NCI-H345 (cell line): ENCODE results near the gene COL21A1.

ENCODE experiments used
- DNase-seq: peaks from one replicate; lab custom pipeline; 2025; lab: John Stamatoyannopoulos, UW

COL21A1 gene

GRCh38 chr6:56188429-56188828, 59.0 kb downstream of the COL21A1 start:
- no peak for DNase-seq

DNA sequence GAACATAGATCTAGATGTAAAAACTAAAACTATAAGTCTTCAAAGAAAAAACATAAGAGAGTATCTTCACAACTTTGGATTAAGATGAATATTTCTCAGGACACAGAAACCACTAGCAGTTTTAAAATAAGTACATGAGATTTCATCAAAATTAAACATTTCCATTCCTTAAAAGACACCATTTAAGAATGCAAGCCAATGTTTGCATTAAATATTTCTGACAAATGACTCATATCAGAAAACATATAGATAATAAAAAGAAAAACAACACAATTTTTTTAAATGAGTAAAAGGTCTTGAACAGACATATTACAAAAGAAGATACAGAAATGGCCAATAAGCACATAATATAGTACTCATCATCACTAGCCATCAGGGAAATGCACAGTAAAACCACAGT, 59.7 kb downstream of the COL21A1 start:
- DNase-seq: no peak

- DNase-seq: no peak
Measured at GRCh38 chr6:56176741-56177140, 70.6 kb downstream of the COL21A1 start.

GRCh38 chr6:56173228-56173627, 74.2 kb downstream of the COL21A1 start:
- no peak for DNase-seq

DNA sequence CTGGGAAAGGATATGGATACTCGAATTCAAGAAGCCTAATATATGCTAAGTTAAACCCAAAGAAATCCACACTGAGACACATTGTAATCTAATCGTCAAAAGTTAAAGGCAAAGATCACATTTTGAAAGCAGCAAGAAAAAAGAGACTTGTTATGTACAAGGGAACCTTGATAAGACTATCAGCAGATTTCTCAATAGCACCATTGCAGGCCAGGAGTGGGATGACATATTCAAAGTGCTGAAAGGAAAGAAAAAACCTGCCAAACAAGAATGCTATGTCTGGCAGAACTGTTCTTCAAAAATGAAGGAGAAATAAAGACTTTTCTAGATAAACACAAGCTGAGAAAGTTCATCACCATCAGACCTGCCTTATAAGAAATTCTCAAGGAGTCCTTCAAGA, 75.2 kb downstream of the COL21A1 start:
- no peak for DNase-seq

- DNase-seq: no peak
Measured at GRCh38 chr6:56169366-56169765, 78.0 kb downstream of the COL21A1 start.

- no peak for DNase-seq
Measured at GRCh38 chr6:56168596-56168995, 78.8 kb downstream of the COL21A1 start.

GRCh38 chr6:56162081-56162480, 85.3 kb downstream of the COL21A1 start:
- DNase-seq: no peak

DNA sequence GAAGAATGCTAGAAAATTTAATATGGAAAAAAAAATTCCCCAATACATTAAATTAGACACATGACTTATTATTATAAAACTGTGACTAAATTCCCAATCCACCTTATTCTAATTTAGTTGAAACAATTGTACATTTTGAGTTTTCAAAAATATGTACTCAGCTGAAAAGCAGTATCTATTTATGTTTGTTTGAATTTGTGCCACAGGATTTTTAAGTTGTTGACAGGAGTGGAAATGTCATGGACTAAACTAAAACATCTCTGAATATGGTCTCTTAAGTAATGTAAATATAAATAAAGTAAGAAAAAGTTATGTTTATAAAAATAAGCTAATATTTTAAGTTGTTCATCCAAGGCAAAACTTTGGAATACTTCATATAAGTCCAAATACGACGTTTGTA, 86.9 kb downstream of the COL21A1 start:
- no peak for DNase-seq

GRCh38 chr6:56158571-56158970, 88.8 kb downstream of the COL21A1 start:
- DNase-seq: no peak

DNA sequence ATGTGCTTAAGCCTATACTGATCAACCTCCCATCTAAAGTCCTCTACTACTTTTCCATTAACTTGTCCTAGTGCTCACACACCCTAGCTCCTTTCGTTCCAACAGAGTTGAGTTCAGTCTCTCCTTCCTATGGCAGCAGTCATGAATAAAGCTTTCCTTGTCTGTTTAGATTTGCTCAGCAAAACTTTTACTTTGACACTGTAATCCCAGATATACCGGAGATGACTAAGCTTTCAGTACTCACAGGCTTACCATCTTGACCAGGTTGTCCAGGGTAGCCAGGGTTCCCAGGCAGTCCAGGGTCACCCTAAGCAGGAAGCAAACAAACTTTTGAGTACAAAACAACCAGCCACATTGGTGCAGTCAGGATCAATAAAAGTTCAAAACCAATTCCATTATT, 90.7 kb downstream of the COL21A1 start:
- no peak for DNase-seq

- DNase-seq: no peak
Measured at GRCh38 chr6:56155634-56156141, 91.7 kb downstream of the COL21A1 start.

DNA sequence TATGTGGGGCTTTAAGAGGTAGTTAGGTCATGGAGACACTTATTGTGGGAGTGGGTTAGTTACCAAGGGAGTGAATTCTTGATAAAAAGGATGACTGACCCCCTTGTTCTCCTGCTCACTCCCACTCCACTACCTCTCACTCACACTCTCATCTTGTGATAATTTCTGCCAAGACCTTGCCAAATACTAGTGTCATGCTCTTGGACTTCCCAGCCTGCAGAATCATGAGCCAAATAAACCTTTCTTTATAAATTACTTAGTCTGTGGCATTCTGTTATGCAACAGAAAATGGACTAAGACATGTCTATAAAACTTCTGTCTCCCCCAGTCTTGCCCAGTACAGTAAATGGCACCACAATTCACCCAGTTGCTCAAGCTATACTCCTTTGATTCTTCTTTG, 93.3 kb downstream of the COL21A1 start:
- no peak for DNase-seq

DNA sequence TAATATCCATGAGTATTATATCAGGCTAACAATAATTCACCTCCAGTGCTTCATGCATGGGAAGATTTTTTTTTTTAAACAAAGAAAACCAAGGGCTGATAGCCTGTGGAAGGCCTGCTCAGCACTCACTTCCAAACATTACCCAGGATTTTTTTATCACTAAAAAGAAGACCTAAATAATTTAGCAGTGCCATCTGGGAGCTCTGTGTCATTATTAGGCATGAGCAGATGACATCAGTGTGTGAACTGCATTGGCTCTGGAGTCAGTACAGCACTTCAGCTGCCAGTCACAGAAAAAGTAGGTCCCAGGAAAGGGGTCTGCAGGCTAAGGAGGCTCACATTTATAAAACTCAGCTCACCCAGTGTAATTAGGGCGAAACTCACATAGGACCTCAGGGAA, 94.8 kb downstream of the COL21A1 start:
- DNase-seq: no peak

DNA sequence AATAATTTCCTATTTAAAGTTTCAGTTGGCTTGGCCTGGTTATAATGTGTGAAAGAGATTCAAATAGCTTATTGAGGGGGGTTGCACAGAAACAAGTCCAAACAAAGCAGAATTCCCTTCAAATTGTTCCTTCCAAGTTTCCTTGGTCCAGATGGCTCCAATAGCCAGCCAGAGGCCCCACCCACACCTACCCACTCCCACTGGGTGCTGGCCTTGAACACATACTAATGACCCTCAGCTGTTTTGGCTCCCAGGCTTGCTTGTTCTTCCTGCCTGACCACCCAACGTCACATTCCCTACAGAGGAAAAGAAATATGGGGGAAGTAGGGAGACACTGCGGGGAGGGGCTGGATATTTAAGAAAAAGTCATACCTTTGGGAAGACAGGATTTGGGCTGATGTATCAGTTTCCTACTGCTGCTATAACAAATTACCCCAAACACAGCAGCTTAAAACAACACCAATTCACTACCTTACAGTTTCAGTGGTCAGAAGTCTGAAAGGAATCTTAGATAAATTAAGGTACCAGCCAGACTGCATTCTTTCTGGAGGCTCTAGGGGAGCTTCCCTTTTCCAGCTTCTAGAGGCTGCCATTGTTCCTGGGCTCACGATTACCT, 95.7 kb downstream of the COL21A1 start:
- no peak for DNase-seq

DNA sequence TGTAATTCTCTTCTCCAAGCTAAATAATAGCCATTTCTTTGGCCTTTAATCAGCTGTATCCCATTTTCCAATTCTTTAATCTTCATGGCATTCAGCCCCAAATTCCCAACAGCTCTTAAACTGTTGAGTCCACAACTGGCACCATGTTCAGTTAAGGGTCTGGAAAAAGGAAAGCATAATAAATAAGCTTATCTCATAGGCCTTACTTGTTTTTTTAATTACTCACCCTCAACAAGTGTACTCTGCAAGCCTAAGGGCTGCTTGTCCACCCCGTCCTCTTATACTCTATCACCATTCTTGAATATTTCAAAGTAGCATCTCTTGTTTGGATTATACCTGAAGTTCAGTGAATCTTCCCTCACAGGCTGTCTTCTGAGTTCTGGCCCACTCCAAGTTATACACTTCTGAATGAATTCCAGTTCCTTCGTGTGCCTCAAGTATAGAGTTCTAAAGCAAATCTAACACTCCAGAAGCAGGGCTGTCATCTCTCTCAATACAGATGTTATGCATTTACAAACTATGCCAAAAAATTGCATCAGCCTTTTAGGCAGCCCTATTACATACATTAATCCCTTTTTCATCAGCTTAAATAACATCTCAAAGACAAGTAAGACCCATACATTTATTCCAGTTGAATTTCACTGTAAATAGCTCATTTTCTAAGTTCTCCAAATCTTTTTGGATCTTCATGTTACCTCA, 98.7 kb downstream of the COL21A1 start:
- DNase-seq: no peak

DNA sequence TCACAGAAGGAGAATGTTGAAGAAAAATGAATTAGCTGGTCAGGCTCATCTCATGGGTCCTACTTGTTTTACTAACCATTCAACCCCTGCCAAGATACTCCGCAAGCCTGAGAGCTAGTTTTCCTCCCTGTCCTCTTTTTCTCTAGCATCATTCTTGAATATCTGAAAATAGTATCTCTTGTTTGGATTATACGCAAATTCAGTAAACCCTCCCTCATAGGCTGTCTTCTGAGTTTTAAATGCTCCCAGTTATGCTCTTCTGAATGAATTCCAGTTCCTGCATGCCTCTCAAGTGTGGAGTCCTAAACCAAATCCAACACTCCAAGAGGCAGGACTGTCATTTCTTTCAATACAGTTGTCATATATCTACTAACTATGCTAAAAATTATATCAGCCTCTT, 99.6 kb downstream of the COL21A1 start:
- DNase-seq: no peak

- DNase-seq: no peak
Measured at GRCh38 chr6:56146086-56146485, 101.3 kb downstream of the COL21A1 start.

- DNase-seq: no peak
Measured at GRCh38 chr6:56145616-56146015, 101.8 kb downstream of the COL21A1 start.

- DNase-seq: no peak
Measured at GRCh38 chr6:56144538-56145324, 102.6 kb downstream of the COL21A1 start.

- no peak for DNase-seq
Measured at GRCh38 chr6:56143796-56144195, 103.6 kb downstream of the COL21A1 start.

DNA sequence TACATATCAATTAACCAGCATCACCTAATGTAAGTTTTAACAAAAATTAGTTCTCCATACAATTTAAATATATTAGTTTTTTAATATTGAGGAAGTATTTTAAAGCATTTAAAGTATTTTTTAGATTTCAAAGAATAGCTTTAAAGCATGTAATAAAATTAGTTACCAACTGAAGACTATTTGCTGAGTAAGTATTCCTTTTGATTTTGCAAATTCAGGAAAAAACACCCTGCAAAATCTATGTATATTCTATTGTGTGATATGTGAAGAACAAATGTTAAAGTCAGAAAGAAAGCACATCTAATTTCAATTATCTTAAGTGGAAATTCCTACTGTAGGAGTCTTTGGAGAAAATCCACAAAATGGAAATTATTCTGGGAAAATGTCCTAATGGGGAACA, 107.3 kb downstream of the COL21A1 start:
- DNase-seq: no peak

DNA sequence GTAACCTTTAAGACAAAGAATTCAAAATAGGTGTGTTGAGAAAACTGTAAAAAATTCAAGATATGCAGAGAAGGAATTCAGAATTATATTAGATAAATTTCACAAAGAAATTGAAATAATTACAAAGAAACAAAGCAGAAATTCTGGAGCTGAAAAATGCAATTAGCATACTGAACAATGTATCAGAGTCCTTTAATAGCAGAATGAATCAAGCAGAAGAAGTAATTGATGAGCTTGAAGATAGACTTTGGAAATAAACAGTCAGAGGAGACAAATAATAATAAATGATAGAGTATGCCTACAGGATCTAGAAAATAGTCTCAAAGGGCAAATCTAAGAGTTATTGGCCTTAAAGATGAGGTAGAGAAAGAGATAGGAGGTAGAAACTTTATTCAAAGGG, 131.7 kb downstream of the COL21A1 start:
- DNase-seq: no peak
